Hepatocyte (in vitro differentiated cells): ENCODE measurements around the gene NHS. TPM values are rescaled to one million over a fixed set of nuclear protein-coding genes. Genes with fewer than 3 reads are reported as not detected.
"Not testable (repeated sequence)": the region's sequence is repeated elsewhere in the genome, so short reads cannot be mapped to it uniquely, and the experiment has no call there.

Source experiments
- DNase-seq: peaks from one replicate; pipeline ENCODE4 v3.0.0-alpha.2; 2016; ENCODE audit warnings: low spot score
- H2AFZ ChIP-seq: fragments of 200-600 bp; sonication (generic); 2 replicates; pipeline ENCODE4 v1.6.0; 2016; ENCODE audit warnings: antibody characterized with exemption, mild to moderate bottlenecking
- H3K27ac ChIP-seq: fragments of 200-600 bp; sonication (generic); 2 replicates; pipeline ENCODE4 v1.5.1; 2016; ENCODE audit warnings: mild to moderate bottlenecking
- H3K27me3 ChIP-seq: fragments of 200-600 bp; sonication (generic); 2 replicates; pipeline ENCODE4 v1.6.1; 2016
- H3K36me3 ChIP-seq: fragments of 200-600 bp; sonication (generic); replicated peaks from 2 replicates; pipeline ENCODE4 v1.5.1; 2016; ENCODE audit warnings: low read depth; ENCODE audit not compliant: insufficient read depth
- H3K4me1 ChIP-seq: fragments of 200-600 bp; sonication (generic); 2 replicates; pipeline ENCODE4 v1.5.1; 2016; ENCODE audit warnings: mild to moderate bottlenecking, moderate library complexity; ENCODE audit not compliant: insufficient read depth
- H3K4me2 ChIP-seq: fragments of 200-600 bp; sonication (generic); 2 replicates; pipeline ENCODE4 v1.6.0; 2016
- H3K4me3 ChIP-seq: fragments of 200-600 bp; sonication (generic); 2 replicates; pipeline ENCODE4 v1.5.1; 2016; ENCODE audit warnings: mild to moderate bottlenecking
- H3K79me2 ChIP-seq: fragments of 200-600 bp; sonication (generic); 2 replicates; pipeline ENCODE4 v1.6.0; 2017; ENCODE audit warnings: mild to moderate bottlenecking
- H3K9me2 ChIP-seq: fragments of 200-600 bp; sonication (generic); replicated peaks from 2 replicates; pipeline ENCODE4 v1.6.0; 2017; ENCODE audit warnings: mild to moderate bottlenecking; ENCODE audit not compliant: insufficient read depth
- H3K9me3 ChIP-seq: fragments of 200-600 bp; sonication (generic); 2 replicates; pipeline ENCODE4 v1.5.1; 2016; ENCODE audit warnings: low read depth, mild to moderate bottlenecking
- H4K20me1 ChIP-seq: fragments of 200-600 bp; sonication (generic); 2 replicates; pipeline ENCODE4 v1.6.0; 2016; ENCODE audit warnings: mild to moderate bottlenecking; ENCODE audit not compliant: insufficient read depth, poor library complexity, severe bottlenecking
- EZH2 ChIP-seq: fragments of 200-600 bp; sonication (generic); IDR thresholded peaks from 2 replicates; pipeline ENCODE4 v1.6.1; 2016; ENCODE audit warnings: antibody characterized with exemption, mild to moderate bottlenecking, borderline replicate concordance
- EZH2phosphoT487 ChIP-seq: fragments of 200-600 bp; sonication (generic); IDR thresholded peaks from one replicate; pipeline ENCODE4 v1.6.1; 2018; ENCODE audit warnings: antibody characterized with exemption, mild to moderate bottlenecking, low read depth, moderate library complexity; ENCODE audit not compliant: unreplicated experiment, severe bottlenecking
- WGBS: methylation state at CpG from one replicate; pipeline ENCODE4 v1.1.6; 2016; ENCODE audit warnings: low lambda C conversion rate; ENCODE audit errors: missing lambda C conversion rate; 5-methylcytosine and 5-hydroxymethylcytosine counted together
- polyA plus RNA-seq: library from polyadenylated mRNA; unstranded; fragments of >200 nt; fragmentation: Nextera tagmentation; extraction: Ambion mirVana; gene quantifications from 2 replicates; pipeline ENCODE4 v1.2.1, GENCODE V29; 2016
- total RNA-seq: library from RNA; depleted of rRNA; stranded (reverse); fragments of >200 nt; gene quantifications from 2 replicates; pipeline ENCODE4 v1.2.3, GENCODE V29; 2014
- TF ChIP-seq, protein P1 (sequence below): fragments of 200-600 bp; sonication (generic); IDR thresholded peaks from 2 replicates; pipeline ENCODE4 v1.5.1; 2016; ENCODE audit warnings: antibody characterized with exemption, mild to moderate bottlenecking; ENCODE audit not compliant: poor library complexity

The NHS gene
- total and polyA plus RNA-seq, 2 experiments from 2014 or later = 0.35 to 3.1 TPM

DNA sequence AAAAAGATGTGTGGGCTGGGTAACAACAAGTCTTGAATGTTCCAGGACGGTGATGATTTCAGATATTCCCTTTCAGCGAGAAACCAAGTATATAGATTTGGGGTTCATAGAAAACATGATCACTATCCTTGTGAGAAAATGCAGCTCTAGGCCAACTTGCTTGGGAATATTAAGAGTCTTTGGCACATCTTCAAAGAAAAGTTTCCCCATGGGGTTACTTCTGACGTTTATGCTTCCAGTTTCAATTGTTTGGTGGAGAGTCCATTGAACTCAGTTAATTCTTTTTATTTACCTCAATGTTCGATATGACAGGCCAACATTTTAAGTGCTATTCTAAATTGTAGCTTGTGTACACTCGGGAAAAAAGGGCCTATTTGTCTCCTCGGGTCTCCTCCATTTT lies 126.7 kb downstream of the NHS start:
- no peaks in the 10 kb centered on the region for H3K4me1 ChIP-seq
- no peaks in the 10 kb centered on the region for H3K9me2 ChIP-seq
- 72% methylated on average over 6 of the region's 6 CpGs for WGBS
- no peaks in the 10 kb centered on the region for H3K36me3 ChIP-seq
- H3K27me3 ChIP-seq = no peaks in the 10 kb centered on the region
- no peaks in the 10 kb centered on the region for H3K9me3 ChIP-seq
- H3K4me2 ChIP-seq = no peak overlapping the region
- no peak overlapping the region for H3K27ac ChIP-seq
- no peak overlapping the region for H2AFZ ChIP-seq
- no peak for DNase-seq
- no peaks in the 10 kb centered on the region for H4K20me1 ChIP-seq
- TF ChIP-seq, protein P1, sequence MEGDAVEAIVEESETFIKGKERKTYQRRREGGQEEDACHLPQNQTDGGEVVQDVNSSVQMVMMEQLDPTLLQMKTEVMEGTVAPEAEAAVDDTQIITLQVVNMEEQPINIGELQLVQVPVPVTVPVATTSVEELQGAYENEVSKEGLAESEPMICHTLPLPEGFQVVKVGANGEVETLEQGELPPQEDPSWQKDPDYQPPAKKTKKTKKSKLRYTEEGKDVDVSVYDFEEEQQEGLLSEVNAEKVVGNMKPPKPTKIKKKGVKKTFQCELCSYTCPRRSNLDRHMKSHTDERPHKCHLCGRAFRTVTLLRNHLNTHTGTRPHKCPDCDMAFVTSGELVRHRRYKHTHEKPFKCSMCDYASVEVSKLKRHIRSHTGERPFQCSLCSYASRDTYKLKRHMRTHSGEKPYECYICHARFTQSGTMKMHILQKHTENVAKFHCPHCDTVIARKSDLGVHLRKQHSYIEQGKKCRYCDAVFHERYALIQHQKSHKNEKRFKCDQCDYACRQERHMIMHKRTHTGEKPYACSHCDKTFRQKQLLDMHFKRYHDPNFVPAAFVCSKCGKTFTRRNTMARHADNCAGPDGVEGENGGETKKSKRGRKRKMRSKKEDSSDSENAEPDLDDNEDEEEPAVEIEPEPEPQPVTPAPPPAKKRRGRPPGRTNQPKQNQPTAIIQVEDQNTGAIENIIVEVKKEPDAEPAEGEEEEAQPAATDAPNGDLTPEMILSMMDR = no peak
- TF ChIP-seq EZH2phosphoT487 = no peak
- TF ChIP-seq EZH2 = no peak
- H3K79me2 ChIP-seq = no peaks in the 10 kb centered on the region
- H3K4me3 ChIP-seq = no peak overlapping the region

DNA sequence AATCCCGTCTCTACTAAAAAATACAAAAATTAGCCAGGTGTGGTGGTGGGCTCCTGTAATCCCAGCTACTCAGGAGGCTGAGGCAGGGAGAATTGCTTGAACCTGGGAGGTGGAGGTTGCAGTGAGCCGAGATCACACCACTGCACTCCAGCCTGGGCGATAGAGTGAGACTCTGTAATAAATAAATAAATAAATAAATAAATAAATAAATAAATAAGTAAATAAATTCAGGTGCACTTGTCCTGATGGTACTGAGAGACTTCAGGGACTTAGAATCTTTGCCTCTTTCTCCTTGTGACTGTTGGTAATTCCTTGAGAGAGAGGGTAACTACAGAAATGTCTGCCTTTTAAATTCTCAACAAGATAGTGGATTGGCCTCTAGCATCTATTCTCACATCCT lies 131.4 kb downstream of the NHS start:
- not testable (repeated sequence) for H3K4me2 ChIP-seq, H4K20me1 ChIP-seq, H3K79me2 ChIP-seq, H2AFZ ChIP-seq, DNase-seq, H3K4me3 ChIP-seq, H3K36me3 ChIP-seq, H3K27ac ChIP-seq, H3K4me1 ChIP-seq, H3K27me3 ChIP-seq, H3K9me3 ChIP-seq, H3K9me2 ChIP-seq
- 82% methylated on average over 3 of the region's 3 CpGs for WGBS

DNA sequence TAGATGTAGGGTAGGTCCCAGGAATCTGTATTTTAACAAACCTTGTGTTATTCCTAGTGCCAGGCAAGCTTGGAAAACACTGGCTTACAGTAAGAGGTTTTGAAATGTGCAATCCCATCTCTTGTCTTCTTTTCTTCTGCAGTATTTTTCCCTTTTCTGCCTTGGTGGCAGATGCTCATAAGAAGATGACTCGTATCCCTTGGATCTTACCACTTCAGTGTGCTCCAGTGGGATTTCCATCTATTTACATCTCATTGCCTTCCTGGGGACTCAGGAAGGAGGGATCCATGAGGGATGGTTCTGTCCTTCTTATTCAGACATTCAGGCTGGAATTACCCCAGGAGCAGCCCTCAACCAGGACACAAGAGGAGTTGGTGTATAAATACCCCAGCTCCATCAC lies 136.6 kb downstream of the NHS start:
- Histone ChIP-seq H3K4me2 (no peak overlapping the region), H4K20me1 (no peaks in the 10 kb centered on the region)
- WGBS = 65% methylated on average over 1 of the region's 1 CpG

DNA sequence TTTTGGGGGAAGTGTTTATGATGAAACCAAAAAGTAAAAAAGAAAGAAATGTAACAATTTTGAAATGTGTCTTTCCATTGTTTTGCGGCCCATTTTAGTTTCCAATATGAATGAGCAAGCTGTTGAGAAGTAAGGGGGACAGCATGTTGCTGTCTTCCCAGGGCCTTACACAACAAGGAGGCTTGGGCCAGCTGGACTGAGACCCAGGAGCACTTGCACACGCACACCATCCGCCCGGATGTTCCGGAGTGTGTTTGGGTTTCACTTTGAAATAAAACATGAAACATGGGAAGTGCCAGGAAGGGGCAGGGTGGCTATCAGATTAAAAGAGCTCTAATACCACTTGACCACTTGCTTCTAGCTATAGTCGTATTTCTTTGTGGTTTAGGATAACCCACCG lies 144.4 kb downstream of the NHS start:
- no peak overlapping the region for H3K4me2 ChIP-seq
- H3K79me2 ChIP-seq = no peaks in the 10 kb centered on the region
- no peak overlapping the region for H2AFZ ChIP-seq
- no peak overlapping the region for H3K27ac ChIP-seq
- no peak for DNase-seq
- H3K9me3 ChIP-seq = no peaks in the 10 kb centered on the region
- H3K4me1 ChIP-seq = no peaks in the 10 kb centered on the region
- 75% methylated on average over 7 of the region's 7 CpGs for WGBS
- H3K36me3 ChIP-seq = no peaks in the 10 kb centered on the region
- no peaks in the 10 kb centered on the region for H3K9me2 ChIP-seq
- no peak overlapping the region for H3K4me3 ChIP-seq
- H3K27me3 ChIP-seq = no peaks in the 10 kb centered on the region
- H4K20me1 ChIP-seq = no peaks in the 10 kb centered on the region
- TF ChIP-seq, protein P1 = no peak
- TF ChIP-seq EZH2 (no peak), EZH2phosphoT487 (no peak)

More for the DNA sequence above, 136.6 kb downstream of the NHS start:
- TF ChIP-seq EZH2phosphoT487 (no peak), EZH2 (no peak)
- TF ChIP-seq, protein P1 = no peak
- Histone ChIP-seq H2AFZ (no peak overlapping the region), H3K4me3 (no peak overlapping the region), H3K27me3 (no peaks in the 10 kb centered on the region), H3K9me2 (no peaks in the 10 kb centered on the region), H3K79me2 (no peaks in the 10 kb centered on the region), H3K4me1 (no peaks in the 10 kb centered on the region), H3K36me3 (no peaks in the 10 kb centered on the region), H3K9me3 (no peaks in the 10 kb centered on the region), H3K27ac (no peak overlapping the region)
- no peak for DNase-seq
